ENCODE data around the gene PDLIM4. TPM values are rescaled to one million over a fixed set of nuclear protein-coding genes. Genes with fewer than 3 reads are reported as not detected.

Gene PDLIM4
- total RNA-seq, 4 donors from 2014 or later = 16.5 to 79.2 (median 47.7) TPM

GRCh38 chr5:132313961-132314432 is 56.5 kb downstream of the PDLIM4 start:
- Histone ChIP-seq H3K27ac (no peak overlapping the region), H3K4me3 (no peak overlapping the region), H3K27me3 (no peaks in the 10 kb centered on the region), H3K36me3 (no peaks in the 10 kb centered on the region), H3K4me1 (peaks cover 0 to 5% (median 0%) of the 10 kb centered on the region in 3 donors), H3K9me3 (no peaks in the 10 kb centered on the region)
- no peak for DNase-seq
- TF ChIP-seq CTCF (IDR thresholded peaks at IDR 0.05) (no peak), POLR2A (IDR thresholded peaks at IDR 0.05) (no peak)
- intact Hi-C loops (cut with DNase I) = no loop called here
- WGBS, 2 donors = 80% methylated on average over 2 of the region's 2 CpGs; no CpG with 5 or more reads in 1 of the 2 donors

DNA sequence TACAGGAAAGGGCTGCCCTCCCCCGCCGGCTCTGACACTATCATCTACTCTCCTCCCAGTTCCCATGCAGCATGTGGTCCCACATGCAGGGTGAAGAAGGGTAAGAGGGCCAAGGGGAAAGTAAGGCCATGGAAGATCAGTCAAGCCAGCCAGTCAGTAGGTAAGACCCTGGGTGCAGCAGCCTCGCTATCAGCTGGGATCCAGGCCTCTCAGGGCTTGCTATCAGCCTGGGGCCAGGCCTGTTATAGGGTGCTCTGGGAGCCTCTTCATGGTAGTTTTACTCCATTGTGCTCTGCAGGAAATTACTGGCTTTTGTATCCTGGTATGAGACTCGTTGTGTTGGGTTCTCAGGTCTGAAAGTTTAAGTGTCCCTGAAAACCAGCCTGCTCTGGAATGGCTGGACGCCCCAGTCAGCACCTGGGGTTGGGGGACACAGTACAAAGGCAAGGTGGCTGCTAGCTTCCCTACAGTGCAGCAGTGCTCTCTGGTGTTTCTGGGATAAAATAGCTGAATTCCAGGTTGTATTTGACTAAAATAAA is 58.1 kb downstream of the PDLIM4 start:
- intact Hi-C loops (cut with DNase I) = no loop called here

DNA sequence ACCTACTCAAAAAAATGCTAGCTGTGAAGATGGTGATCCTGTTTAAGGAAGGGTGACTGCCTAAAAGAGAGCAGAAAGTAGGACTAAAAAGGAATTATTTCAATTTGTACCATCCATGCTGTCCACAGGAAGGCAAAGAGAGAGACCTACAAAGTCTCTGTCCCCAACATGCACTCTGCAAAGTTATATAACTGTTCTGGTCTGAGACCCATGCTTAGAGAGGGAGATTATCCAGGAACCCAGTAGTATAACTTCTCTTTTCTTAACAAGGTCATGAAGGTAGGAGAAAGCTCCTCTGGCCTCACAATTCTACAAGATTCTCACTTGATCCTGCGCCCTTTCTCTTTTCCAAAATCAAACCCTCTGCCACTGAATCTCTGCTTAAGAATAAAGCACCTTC is 62.5 kb downstream of the PDLIM4 start:
- 86 to 100% methylated on average over 1 of the region's 1 CpG for WGBS, 2 donors
- H3K36me3 ChIP-seq = peaks cover 0 to 6% (median 0%) of the 10 kb centered on the region in 3 donors
- H3K27ac ChIP-seq = no peak overlapping the region
- H3K27me3 ChIP-seq = no peaks in the 10 kb centered on the region
- H3K9me3 ChIP-seq = no peaks in the 10 kb centered on the region
- no peaks in the 10 kb centered on the region for H3K4me1 ChIP-seq
- H3K4me3 ChIP-seq = no peak overlapping the region
- no peak for DNase-seq
- intact Hi-C loops (cut with DNase I) = no loop called here
- TF ChIP-seq CTCF (IDR thresholded peaks at IDR 0.05) = no peak
- no peak for TF ChIP-seq POLR2A (IDR thresholded peaks at IDR 0.05)

More for the DNA sequence above, 58.1 kb downstream of the PDLIM4 start:
- Histone ChIP-seq H3K36me3 (no peaks in the 10 kb centered on the region), H3K27ac (no peak overlapping the region), H3K4me3 (no peak overlapping the region), H3K4me1 (peaks cover 0 to under 1% (median 0%) of the 10 kb centered on the region in 3 donors), H3K27me3 (no peaks in the 10 kb centered on the region), H3K9me3 (no peaks in the 10 kb centered on the region)
- 80 to 81% methylated on average over 5 of the region's 5 CpGs for WGBS, 2 donors
- DNase-seq = no peak
- TF ChIP-seq CTCF (IDR thresholded peaks at IDR 0.05) (no peak), POLR2A (IDR thresholded peaks at IDR 0.05) (no peak)

GRCh38 chr5:132321109-132321721 is 63.7 kb downstream of the PDLIM4 start:
- no peaks in the 10 kb centered on the region for H3K27me3 ChIP-seq
- WGBS, 2 donors = 100% methylated on average over 2 of the region's 3 CpGs; no CpG with 5 or more reads in 1 of the 2 donors

More at GRCh38 chr5:132321109-132321721, 63.7 kb downstream of the PDLIM4 start:
- TF ChIP-seq CTCF (IDR thresholded peaks at IDR 0.05) (no peak), POLR2A (IDR thresholded peaks at IDR 0.05) (no peak)
- intact Hi-C loops (cut with DNase I) = no loop called here
- Histone ChIP-seq H3K36me3 (peaks cover 0 to 6% (median 0%) of the 10 kb centered on the region in 3 donors), H3K4me3 (no peak overlapping the region), H3K4me1 (no peaks in the 10 kb centered on the region), H3K9me3 (no peaks in the 10 kb centered on the region), H3K27ac (no peak overlapping the region)
- no peak for DNase-seq
